ENCODE data around the gene KAT8. TPM values are rescaled to one million over a fixed set of nuclear protein-coding genes. Genes with fewer than 3 reads are reported as not detected.

KAT8 gene
- total and polyA plus RNA-seq, 2 of the 13 experiments (the other 11 are each of a cell fraction or from before 2014, with no cell fraction given) = 79.0 to 84.2 TPM

DNA sequence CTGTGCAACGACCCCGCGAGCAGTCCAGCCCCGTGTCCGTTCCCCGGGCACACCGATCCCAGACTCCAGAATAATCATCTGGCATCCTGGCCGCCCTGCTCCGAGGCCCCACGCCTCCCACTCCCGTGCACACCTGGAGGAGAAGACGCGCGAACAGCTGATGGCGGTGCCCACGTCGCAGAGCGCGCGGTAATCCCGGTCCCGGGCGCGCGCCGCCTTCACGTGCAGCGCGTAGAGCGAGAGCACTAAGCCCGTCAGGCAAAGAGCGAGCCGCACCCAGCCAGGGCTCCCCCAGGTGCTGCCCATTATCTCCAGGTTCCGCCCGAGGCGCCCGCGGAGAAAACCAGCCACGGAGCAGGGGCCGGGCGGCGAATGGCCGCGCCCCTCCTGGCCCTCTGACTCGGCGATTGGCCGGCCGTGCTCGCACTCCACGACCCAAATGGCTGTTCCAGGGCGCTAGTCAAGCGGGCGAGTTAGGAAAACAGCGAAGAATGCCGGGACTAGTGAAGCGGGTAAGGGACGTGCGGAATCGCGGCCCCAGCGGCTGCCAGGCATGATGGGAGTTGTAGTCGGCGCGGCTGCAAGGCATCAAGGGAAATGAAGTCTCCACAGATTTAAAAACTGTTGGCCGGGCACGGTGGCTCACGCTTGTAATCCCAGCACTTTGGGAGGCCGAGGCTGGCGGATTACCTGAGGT, 22.9 kb upstream of the KAT8 start, which contains the start of gene VKORC1 (continued):
- TF ChIP-seq, protein P1, sequence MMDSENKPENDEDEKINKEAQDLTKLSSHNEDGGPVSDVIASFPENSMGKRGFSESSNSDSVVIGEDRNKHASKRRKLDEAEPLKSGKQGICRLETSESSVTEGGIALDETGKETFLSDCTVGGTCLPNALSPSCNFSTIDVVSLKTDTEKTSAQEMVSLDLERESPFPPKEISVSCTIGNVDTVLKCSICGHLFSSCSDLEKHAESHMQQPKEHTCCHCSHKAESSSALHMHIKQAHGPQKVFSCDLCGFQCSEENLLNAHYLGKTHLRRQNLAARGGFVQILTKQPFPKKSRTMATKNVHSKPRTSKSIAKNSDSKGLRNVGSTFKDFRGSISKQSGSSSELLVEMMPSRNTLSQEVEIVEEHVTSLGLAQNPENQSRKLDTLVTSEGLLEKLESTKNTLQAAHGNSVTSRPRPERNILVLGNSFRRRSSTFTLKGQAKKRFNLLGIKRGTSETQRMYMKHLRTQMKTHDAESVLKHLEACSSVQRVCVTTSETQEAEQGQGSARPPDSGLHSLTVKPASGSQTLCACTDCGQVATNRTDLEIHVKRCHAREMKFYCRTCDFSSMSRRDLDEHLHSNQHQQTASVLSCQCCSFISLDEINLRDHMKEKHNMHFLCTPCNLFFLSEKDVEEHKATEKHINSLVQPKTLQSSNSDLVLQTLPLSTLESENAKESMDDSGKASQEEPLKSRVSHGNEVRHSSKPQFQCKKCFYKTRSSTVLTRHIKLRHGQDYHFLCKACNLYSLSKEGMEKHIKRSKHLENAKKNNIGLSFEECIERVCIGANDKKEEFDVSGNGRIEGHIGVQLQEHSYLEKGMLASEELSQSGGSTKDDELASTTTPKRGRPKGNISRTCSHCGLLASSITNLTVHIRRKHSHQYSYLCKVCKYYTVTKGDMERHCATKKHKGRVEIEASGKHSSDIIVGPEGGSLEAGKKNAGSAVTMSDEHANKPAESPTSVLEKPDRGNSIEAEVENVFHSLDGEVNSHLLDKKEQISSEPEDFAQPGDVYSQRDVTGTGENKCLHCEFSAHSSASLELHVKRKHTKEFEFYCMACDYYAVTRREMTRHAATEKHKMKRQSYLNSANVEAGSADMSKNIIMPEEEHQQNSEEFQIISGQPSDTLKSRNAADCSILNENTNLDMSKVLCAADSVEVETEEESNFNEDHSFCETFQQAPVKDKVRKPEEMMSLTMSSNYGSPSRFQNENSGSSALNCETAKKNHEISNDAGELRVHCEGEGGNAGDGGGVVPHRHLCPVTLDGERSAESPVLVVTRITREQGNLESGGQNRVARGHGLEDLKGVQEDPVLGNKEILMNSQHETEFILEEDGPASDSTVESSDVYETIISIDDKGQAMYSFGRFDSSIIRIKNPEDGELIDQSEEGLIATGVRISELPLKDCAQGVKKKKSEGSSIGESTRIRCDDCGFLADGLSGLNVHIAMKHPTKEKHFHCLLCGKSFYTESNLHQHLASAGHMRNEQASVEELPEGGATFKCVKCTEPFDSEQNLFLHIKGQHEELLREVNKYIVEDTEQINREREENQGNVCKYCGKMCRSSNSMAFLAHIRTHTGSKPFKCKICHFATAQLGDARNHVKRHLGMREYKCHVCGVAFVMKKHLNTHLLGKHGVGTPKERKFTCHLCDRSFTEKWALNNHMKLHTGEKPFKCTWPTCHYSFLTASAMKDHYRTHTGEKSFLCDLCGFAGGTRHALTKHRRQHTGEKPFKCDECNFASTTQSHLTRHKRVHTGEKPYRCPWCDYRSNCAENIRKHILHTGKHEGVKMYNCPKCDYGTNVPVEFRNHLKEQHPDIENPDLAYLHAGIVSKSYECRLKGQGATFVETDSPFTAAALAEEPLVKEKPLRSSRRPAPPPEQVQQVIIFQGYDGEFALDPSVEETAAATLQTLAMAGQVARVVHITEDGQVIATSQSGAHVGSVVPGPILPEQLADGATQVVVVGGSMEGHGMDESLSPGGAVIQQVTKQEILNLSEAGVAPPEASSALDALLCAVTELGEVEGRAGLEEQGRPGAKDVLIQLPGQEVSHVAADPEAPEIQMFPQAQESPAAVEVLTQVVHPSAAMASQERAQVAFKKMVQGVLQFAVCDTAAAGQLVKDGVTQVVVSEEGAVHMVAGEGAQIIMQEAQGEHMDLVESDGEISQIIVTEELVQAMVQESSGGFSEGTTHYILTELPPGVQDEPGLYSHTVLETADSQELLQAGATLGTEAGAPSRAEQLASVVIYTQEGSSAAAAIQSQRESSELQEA (CRISPR knock-in tag; IDR thresholded peaks at IDR 0.05; ENCODE audit: not compliant biosample characterization) = no peak
- TF ChIP-seq HOXA5 (CRISPR knock-in tag; IDR thresholded peaks at IDR 0.05) = peak; percentile 92
- no peak for TF ChIP-seq SOX6 (IDR thresholded peaks at IDR 0.05)
- peak; percentile 73 for TF ChIP-seq SOX6 (CRISPR knock-in tag; IDR thresholded peaks at IDR 0.05)
- TF ChIP-seq MXI1 (IDR thresholded peaks at IDR 0.05; ENCODE audit: borderline replicate concordance, low read depth, low read length) = peak; percentile 85; the same call in 1 of the 3 replicates
- TF ChIP-seq ZSCAN21 (CRISPR knock-in tag; IDR thresholded peaks at IDR 0.05; ENCODE audit: borderline replicate concordance) = peak; percentile 69; the same call in 1 of the 2 replicates
- TF ChIP-seq, protein P2, sequence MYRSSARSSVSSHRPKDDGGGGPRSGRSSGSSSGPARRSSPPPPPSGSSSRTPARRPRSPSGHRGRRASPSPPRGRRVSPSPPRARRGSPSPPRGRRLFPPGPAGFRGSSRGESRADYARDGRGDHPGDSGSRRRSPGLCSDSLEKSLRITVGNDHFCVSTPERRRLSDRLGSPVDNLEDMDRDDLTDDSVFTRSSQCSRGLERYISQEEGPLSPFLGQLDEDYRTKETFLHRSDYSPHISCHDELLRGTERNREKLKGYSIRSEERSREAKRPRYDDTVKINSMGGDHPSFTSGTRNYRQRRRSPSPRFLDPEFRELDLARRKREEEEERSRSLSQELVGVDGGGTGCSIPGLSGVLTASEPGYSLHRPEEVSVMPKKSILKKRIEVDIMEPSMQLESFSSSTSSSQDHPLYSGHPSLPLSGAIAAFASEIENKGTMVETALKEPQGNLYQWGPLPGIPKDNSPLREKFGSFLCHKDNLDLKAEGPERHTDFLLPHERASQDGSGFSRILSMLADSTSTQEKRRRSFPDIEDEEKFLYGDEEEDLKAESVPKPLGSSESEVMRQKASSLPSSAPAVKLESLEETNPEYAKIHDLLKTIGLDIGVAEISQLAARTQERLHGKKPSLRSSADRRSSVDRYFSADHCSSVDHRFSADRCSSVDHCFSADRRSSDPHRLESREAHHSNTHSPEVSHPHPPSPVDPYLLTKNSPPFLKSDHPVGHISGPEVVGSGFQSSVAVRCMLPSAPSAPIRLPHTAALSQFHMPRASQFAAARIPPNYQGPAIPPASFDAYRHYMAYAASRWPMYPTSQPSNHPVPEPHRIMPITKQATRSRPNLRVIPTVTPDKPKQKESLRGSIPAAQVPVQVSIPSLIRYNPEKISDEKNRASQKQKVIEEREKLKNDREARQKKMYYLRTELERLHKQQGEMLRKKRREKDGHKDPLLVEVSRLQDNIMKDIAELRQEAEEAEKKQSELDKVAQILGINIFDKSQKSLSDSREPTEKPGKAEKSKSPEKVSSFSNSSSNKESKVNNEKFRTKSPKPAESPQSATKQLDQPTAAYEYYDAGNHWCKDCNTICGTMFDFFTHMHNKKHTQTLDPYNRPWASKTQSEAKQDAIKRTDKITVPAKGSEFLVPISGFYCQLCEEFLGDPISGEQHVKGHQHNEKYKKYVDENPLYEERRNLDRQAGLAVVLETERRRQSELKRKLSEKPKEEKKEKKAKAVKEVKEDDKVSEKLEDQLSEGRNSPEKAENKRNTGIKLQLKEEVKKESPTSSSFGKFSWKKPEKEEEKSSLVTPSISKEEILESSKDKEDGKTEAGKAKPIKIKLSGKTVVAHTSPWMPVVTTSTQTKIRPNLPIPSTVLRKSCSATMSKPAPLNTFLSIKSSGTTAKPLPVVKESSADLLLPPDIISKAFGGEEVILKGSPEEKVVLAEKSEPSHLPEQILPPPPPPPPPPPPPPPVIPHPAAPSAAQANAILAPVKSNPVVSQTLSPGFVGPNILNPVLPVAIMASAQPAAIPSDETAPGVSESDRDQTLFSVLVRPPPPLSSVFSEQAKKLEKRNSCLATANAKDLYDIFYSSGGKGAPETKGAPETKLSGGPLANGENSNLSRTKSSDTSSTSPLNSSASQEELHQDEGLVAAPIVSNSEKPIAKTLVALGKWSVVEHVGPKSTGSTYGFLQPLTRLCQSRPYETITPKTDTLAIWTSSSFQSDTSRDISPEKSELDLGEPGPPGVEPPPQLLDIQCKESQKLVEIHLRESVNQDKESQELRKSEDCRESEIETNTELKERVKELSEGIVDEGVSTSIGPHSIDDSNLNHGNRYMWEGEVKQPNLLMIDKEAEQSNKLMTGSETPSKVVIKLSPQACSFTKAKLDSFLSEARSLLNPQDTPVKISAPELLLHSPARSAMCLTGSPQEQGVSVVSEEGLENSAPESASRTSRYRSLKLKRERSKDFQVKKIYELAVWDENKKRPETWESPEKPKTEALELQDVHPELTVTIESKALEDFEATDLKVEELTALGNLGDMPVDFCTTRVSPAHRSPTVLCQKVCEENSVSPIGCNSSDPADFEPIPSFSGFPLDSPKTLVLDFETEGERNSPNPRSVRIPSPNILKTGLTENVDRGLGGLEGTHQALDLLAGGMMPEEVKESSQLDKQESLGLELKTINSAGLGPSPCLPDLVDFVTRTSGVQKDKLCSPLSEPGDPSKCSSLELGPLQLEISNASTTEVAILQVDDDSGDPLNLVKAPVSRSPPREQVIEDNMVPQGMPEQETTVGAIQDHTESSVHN (CRISPR knock-in tag; IDR thresholded peaks at IDR 0.05) = 0 out of 2 replicates have a peak, but pooled peaks have one; percentile 64

Measured in HepG2 (cell line).